Ramos (cell line): Measurements from ENCODE around the gene SCN3B.

Experiments used
- in situ Hi-C: fragments of 300-500 bp; cut with MboI; formaldehyde crosslinking; loops from one replicate; pipeline ENCODE4 v1.14.3; 2022; ENCODE audit warnings: low sequenced_read_pairs; ENCODE audit not compliant: unreplicated experiment

Gene SCN3B

DNA sequence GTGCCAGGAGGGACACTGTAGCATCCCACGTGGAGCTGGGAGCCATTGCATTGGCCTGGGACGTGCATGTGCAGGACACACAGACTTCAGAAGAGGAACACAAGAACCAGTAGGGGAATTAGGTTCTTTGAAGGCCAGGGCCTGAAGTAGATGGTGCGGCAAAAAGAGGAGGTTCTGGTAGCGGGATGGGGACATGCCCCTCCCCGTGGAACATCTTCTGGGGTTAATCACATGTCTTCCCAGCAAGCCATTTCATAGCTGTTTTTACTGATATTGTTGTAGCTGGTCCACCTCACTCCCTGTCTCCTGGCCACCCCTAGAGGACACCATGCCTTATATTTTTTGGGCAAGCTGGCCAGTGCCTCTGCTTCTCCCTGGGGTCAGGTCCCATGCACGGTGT is 74.3 kb downstream of the SCN3B start:
- in situ Hi-C loops: no loop called here

DNA sequence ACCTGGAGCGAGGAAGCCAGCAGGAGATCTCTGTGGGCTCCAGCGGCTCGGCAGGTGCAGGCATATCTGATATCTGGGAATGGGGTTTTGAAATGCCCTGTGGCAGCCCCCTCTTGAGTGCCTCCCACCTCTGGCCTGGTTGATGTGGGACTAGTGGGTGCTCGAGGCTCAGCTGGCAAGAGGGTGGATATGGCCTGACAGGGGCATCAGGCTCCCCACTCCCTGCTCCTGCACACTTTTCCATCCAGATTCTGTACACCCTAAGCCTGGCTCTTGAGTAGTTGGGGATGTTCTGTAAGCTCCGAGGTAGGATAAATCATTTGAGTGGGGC is 75.0 kb downstream of the SCN3B start:
- in situ Hi-C loops: no loop called here
